ENCODE measurements around the gene GRK3. TPM values are rescaled to one million over a fixed set of nuclear protein-coding genes. Genes with fewer than 3 reads are reported as not detected.

The GRK3 gene
- total and polyA plus RNA-seq, 12 donors: 0.97 to 9.0 (median 5.2) TPM

GRCh38 chr22:25540166-25540907 lies 24.1 kb upstream of the GRK3 start:
- H3K36me3 ChIP-seq: no peaks in the 10 kb centered on the region
- no peak for DNase-seq
- peaks cover 0 to 27% (median 10%) of the 10 kb centered on the region in 9 donors for H3K4me1 ChIP-seq
- no peaks in the 10 kb centered on the region for H3K27me3 ChIP-seq
- H3K4me3 ChIP-seq: no peak overlapping the region
- peaks cover 0 to 13% (median 0%) of the 10 kb centered on the region in 11 donors for H3K9me3 ChIP-seq
- ATAC-seq: no peak
- intact Hi-C loops (cut with DNase I): loop anchor here in 6 of 10 donors (5.0 to 10.0 kb wide), 5 partner anchors 154 to 234 kb away; no protein-coding TSS in a partner anchor
- H3K27ac ChIP-seq: peak overlapping the region in 1 of 10 donors; percentile 21
- WGBS, 2 donors: 67 to 72% methylated on average over 3 of the region's 3 CpGs
- TF ChIP-seq CTCF (IDR thresholded peaks at IDR 0.05): no peak

GRCh38 chr22:25540908-25541660 lies 23.4 kb upstream of the GRK3 start:
- WGBS, 2 donors: 90 to 91% methylated on average over 4 of the region's 4 CpGs
- Histone ChIP-seq H3K4me1 (peaks cover 0 to 30% (median 10%) of the 10 kb centered on the region in 9 donors), H3K27me3 (no peaks in the 10 kb centered on the region), H3K9me3 (peaks cover 0 to 13% (median 0%) of the 10 kb centered on the region in 11 donors), H3K36me3 (no peaks in the 10 kb centered on the region), H3K27ac (peak overlapping the region in 1 of 10 donors; percentile 21), H3K4me3 (no peak overlapping the region)
- intact Hi-C loops (cut with DNase I): loop anchor here in 6 of 10 donors (5.0 to 10.0 kb wide), 5 partner anchors 154 to 234 kb away; no protein-coding TSS in a partner anchor
- ATAC-seq (no peak), DNase-seq (no peak)
- no peak for TF ChIP-seq CTCF (IDR thresholded peaks at IDR 0.05)

- 94 to 97% methylated on average over 1 of the region's 1 CpG for WGBS, 2 donors
- intact Hi-C loops (cut with DNase I): loop anchor here in 6 of 10 donors (5.0 to 10.0 kb wide), 5 partner anchors 153 to 233 kb away; no protein-coding TSS in a partner anchor
- no peaks in the 10 kb centered on the region for H3K27me3 ChIP-seq
- no peak for TF ChIP-seq CTCF (IDR thresholded peaks at IDR 0.05)
- H3K9me3 ChIP-seq: peaks cover 0 to 13% (median 0%) of the 10 kb centered on the region in 11 donors
- ATAC-seq: no peak
- H3K36me3 ChIP-seq: no peaks in the 10 kb centered on the region
- H3K4me1 ChIP-seq: peaks cover 0 to 27% (median 0%) of the 10 kb centered on the region in 9 donors
- H3K27ac ChIP-seq: no peak overlapping the region
- DNase-seq: no peak
- no peak overlapping the region for H3K4me3 ChIP-seq
These were observed 22.3 kb upstream of the GRK3 start for GRCh38 chr22:25542191-25542590.

GRCh38 chr22:25542720-25543402 lies 21.6 kb upstream of the GRK3 start:
- H3K4me3 ChIP-seq: no peak overlapping the region
- peak overlapping the region in 7 of 10 donors; percentile 25 to 74 (median 58) for H3K27ac ChIP-seq
- H3K9me3 ChIP-seq: peaks cover 0 to 13% (median 0%) of the 10 kb centered on the region in 11 donors
- no peak for DNase-seq
- no peaks in the 10 kb centered on the region for H3K36me3 ChIP-seq
- intact Hi-C loops (cut with DNase I): loop anchor here in 6 of 10 donors (5.0 to 10.0 kb wide), 5 partner anchors 152 to 232 kb away; no protein-coding TSS in a partner anchor
- H3K4me1 ChIP-seq: peaks cover 0 to 27% (median 0%) of the 10 kb centered on the region in 9 donors
- no peaks in the 10 kb centered on the region for H3K27me3 ChIP-seq
- no peak for TF ChIP-seq CTCF (IDR thresholded peaks at IDR 0.05)
- 74 to 81% methylated on average over 6 of the region's 6 CpGs for WGBS, 2 donors
- peak in 5 of 8 donors; percentile 50 to 79 (median 70) for ATAC-seq
